Progenitor cell of endocrine pancreas (in vitro differentiated cells): Measurements from ENCODE around the gene NSL1. TPM values are rescaled to one million over a fixed set of nuclear protein-coding genes. Genes with fewer than 3 reads are reported as not detected.
"Not testable (repeated sequence)": the region's sequence is repeated elsewhere in the genome, so short reads cannot be mapped to it uniquely, and the experiment has no call there.

Experiments
- DNase-seq: peaks from one replicate; pipeline ENCODE4 v3.0.0; 2021; ENCODE audit warnings: low spot score; ENCODE audit not compliant: unreplicated experiment
- H3K27ac Mint-ChIP-seq: 2 replicates; pipeline ENCODE4 v1.8.0; 2021; ENCODE audit warnings: mild to moderate bottlenecking, moderate library complexity, mixed read lengths
- H3K27me3 Mint-ChIP-seq: 2 replicates; pipeline ENCODE4 v1.8.0; 2021; ENCODE audit warnings: mixed read lengths
- H3K36me3 Mint-ChIP-seq: 2 replicates; pipeline ENCODE4 v1.8.0; 2022; ENCODE audit warnings: mixed read lengths; ENCODE audit not compliant: insufficient read depth
- H3K4me1 Mint-ChIP-seq: 2 replicates; pipeline ENCODE4 v1.8.0; 2021; ENCODE audit warnings: low read depth, mixed read lengths
- H3K4me3 Mint-ChIP-seq: 2 replicates; pipeline ENCODE4 v1.8.0; 2021; ENCODE audit warnings: low read depth, mild to moderate bottlenecking, moderate library complexity, mixed read lengths
- H3K9me3 Mint-ChIP-seq: 2 replicates; pipeline ENCODE4 v1.8.0; 2021; ENCODE audit warnings: low read depth, mixed read lengths
- total RNA-seq: library from RNA; stranded (reverse); gene quantifications from 2 replicates; pipeline ENCODE4 v1.2.1, GENCODE V29; 2021
- TF ChIP-seq, protein P1 (sequence below): fragments of 200-600 bp; sonication (generic); IDR thresholded peaks from one replicate; pipeline ENCODE4 v1.5.0; 2021; ENCODE audit warnings: antibody characterized with exemption, mild to moderate bottlenecking; ENCODE audit not compliant: unreplicated experiment

Gene NSL1
- total RNA-seq, 1 donor from 2014 or later = 41.1 TPM

DNA sequence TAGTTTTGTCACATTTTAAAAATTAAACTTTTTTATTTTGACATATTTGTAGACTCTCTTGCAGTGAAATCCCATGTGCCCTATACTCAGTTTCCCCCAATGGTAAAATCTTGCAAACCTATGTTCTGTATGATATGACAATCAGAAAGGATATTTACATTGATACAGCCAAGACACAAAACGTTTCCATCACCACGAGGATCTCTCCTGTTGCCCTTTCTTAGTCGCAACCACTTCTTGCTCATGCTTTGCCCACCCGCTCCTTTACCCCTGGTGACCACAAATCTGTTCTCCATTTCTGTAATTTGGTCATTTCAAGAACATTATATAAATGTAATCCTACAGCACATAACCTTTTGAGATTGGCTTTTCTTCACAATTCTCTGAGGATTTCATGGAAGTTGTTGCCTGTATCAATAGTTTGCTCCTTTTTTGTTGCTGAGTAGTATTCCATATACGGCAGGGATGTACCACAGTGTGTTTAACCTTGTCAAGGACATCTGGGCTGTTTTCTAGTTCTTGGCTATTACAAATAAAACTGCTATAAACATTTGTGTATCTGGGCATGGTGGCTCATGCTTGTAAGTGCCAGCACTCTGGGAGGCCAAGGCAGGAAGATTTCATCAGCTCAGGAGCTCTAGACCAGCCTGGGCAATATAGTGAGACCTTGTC lies 78.0 kb downstream of the NSL1 start:
- Mint-ChIP-seq H3K4me3 (no peak overlapping the region), H3K9me3 (peaks cover 5% of the 10 kb centered on the region), H3K4me1 (peaks cover 2% of the 10 kb centered on the region), H3K27ac (no peak overlapping the region), H3K36me3 (no peaks in the 10 kb centered on the region), H3K27me3 (peaks cover 35% of the 10 kb centered on the region)
- TF ChIP-seq, protein P1, sequence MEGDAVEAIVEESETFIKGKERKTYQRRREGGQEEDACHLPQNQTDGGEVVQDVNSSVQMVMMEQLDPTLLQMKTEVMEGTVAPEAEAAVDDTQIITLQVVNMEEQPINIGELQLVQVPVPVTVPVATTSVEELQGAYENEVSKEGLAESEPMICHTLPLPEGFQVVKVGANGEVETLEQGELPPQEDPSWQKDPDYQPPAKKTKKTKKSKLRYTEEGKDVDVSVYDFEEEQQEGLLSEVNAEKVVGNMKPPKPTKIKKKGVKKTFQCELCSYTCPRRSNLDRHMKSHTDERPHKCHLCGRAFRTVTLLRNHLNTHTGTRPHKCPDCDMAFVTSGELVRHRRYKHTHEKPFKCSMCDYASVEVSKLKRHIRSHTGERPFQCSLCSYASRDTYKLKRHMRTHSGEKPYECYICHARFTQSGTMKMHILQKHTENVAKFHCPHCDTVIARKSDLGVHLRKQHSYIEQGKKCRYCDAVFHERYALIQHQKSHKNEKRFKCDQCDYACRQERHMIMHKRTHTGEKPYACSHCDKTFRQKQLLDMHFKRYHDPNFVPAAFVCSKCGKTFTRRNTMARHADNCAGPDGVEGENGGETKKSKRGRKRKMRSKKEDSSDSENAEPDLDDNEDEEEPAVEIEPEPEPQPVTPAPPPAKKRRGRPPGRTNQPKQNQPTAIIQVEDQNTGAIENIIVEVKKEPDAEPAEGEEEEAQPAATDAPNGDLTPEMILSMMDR = no peak
- no peak for DNase-seq

DNA sequence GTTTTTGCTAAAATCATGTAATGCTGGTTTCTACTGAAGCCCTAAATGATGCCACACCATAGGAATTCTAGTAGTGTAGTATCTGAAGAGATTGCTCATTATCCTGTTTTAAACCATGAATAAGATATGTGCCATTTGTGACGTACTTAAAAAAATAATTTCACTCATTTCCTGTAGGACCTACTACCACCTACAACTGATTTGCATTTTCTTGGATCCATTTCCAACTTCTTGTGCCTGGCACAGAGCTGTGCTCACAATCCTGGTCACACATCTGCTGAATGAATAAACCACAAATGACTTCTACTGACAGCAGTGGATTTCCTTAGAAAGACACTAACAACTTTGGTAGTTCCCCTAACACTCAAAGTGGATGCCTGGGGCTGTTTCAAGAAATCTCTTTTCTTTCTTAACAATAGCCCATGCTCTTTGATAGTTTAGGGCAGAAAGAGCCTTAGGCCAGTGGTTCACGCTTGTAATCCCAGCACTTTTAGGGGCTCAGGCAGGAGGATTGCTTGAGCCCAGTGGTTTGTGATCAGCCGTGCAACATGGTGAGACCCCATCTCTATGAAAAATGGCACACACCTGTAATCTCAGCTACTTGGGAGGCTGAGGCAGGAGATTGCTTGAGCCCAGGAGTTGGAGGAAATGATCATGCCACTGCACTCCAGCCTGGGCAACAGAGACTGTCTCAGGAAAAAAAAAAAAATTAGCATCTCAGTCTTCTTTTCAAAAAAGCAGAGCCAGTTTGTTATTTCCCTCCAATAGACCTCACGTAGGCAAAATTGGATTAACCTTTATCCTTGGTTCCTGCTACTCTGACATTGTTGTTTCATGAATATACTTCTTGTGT lies 78.9 kb downstream of the NSL1 start:
- peaks cover under 1% of the 10 kb centered on the region for H3K4me1 Mint-ChIP-seq
- DNase-seq = no peak
- TF ChIP-seq, protein P1 = no peak
- peaks cover 5% of the 10 kb centered on the region for H3K9me3 Mint-ChIP-seq
- H3K4me3 Mint-ChIP-seq = no peak overlapping the region
- no peak overlapping the region for H3K27ac Mint-ChIP-seq
- peaks cover 36% of the 10 kb centered on the region for H3K27me3 Mint-ChIP-seq
- H3K36me3 Mint-ChIP-seq = no peaks in the 10 kb centered on the region

DNA sequence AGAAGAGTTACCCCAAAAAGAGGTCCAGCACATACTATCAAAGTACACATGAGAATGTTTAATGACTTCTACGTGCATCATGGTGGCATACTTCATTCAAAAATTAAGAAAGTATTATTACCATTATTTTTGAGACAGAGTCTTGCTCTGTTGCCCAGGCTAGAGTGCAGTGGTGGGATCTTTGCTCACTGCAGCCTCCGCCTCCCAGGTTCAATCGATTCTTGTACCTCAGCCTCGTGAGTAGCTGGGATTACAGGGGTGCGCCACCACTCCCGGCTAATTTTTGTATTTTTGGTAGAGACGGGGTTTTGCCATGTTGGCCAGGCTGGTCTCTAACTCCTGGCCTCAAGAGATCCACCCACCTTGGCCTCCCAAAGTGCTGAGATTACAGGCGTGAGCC lies 79.6 kb downstream of the NSL1 start:
- peaks cover 32% of the 10 kb centered on the region for H3K27me3 Mint-ChIP-seq
- H3K9me3 Mint-ChIP-seq, DNase-seq, H3K4me1 Mint-ChIP-seq, H3K27ac Mint-ChIP-seq, H3K36me3 Mint-ChIP-seq, H3K4me3 Mint-ChIP-seq: not testable (repeated sequence)

DNA sequence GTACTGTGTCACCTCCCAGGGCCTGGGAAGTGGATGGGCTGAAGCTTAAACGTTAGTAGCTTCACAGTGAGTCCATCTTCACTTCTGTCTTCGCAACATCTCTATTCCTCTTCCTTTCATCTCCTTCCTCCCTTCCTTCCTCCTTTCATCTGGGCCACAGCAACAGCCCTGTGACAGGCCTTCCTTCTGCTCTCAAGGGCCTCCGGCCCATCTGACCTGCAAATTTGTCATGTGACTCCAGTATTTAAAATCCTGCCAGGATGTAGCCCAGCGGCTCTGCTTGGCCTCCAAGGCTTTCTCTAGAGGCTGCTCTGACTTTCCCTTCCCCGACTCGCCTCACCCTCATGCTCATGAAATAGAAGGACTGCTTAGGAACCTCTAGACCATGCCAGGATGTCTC lies 81.0 kb downstream of the NSL1 start:
- DNase-seq = no peak

DNA sequence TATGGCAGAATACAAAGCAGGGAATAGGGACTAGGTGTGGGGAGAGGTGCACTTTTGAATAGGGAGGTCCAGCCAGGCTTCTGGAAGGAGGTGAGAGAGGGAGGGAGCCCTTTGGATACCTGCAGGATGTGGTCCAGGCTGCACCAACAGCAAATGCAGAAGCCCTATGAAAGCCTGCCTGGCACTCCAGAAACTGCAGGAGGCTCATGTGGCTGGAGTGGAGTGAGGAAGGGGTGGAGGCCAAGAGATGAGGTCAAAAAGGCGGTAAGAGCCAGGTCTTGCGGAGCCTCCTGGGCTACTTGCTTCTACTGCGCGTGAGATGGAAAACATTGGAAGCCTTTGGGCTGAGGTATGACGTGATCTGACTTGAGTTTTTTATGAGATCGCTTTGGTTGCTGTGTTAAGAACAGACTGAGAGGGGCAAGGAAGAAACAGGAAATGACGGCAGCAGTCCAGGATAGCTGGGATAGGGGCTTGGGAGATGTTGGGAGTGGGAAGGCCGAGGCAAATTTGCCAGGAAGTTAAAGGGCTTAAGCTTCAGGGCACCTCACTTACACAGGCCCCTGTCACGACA lies 87.5 kb downstream of the NSL1 start:
- Mint-ChIP-seq H3K9me3 (no peaks in the 10 kb centered on the region), H3K27ac (no peak overlapping the region), H3K27me3 (peaks cover 51% of the 10 kb centered on the region), H3K4me3 (no peak overlapping the region), H3K4me1 (peaks cover 9% of the 10 kb centered on the region), H3K36me3 (no peaks in the 10 kb centered on the region)
- DNase-seq = no peak
- TF ChIP-seq, protein P1 = no peak

More for the DNA sequence above, 81.0 kb downstream of the NSL1 start:
- Mint-ChIP-seq H3K4me3 (no peak overlapping the region), H3K36me3 (no peaks in the 10 kb centered on the region), H3K27me3 (peaks cover 27% of the 10 kb centered on the region), H3K4me1 (no peaks in the 10 kb centered on the region), H3K27ac (no peak overlapping the region), H3K9me3 (peaks cover 5% of the 10 kb centered on the region)
- TF ChIP-seq, protein P1 = no peak
